ENCODE measurements around the gene DAP.

GRCh38 chr5:10645146-10645545, 115.9 kb downstream of the DAP start:
- TF ChIP-seq CTCF (IDR thresholded peaks at IDR 0.05; ENCODE audit: borderline replicate concordance, extremely low read depth, low read length, poor library complexity, severe bottlenecking) (no peak), EZH2 (IDR thresholded peaks at IDR 0.05; ENCODE audit: borderline replicate concordance, low read depth, low read length, severe bottlenecking) (no peak)
